ENCODE results near the gene CARM1.
"Not testable (repeated sequence)": the region's sequence is repeated elsewhere in the genome, so short reads cannot be mapped to it uniquely, and the experiment has no call there.

Gene CARM1

GRCh38 chr19:10943412-10943811, 72.1 kb downstream of the CARM1 start:
- not testable (repeated sequence) for H3K4me1 Mint-ChIP-seq; H3K27ac Mint-ChIP-seq; H3K27me3 Mint-ChIP-seq; ATAC-seq; H3K9me3 Mint-ChIP-seq; H3K36me3 Mint-ChIP-seq (ENCODE audit: low read depth); DNase-seq; H3K4me3 Mint-ChIP-seq

- Mint-ChIP-seq H3K27me3 (no peaks in the 10 kb centered on the region), H3K4me3 (no peak overlapping the region), H3K27ac (no peak overlapping the region), H3K36me3 (ENCODE audit: low read depth) (no peaks in the 10 kb centered on the region), H3K9me3 (no peaks in the 10 kb centered on the region), H3K4me1 (peaks cover 6% of the 10 kb centered on the region)
- no peak for ATAC-seq
- no peak for DNase-seq
Observed at GRCh38 chr19:10945264-10945663, 73.9 kb downstream of the CARM1 start.

DNA sequence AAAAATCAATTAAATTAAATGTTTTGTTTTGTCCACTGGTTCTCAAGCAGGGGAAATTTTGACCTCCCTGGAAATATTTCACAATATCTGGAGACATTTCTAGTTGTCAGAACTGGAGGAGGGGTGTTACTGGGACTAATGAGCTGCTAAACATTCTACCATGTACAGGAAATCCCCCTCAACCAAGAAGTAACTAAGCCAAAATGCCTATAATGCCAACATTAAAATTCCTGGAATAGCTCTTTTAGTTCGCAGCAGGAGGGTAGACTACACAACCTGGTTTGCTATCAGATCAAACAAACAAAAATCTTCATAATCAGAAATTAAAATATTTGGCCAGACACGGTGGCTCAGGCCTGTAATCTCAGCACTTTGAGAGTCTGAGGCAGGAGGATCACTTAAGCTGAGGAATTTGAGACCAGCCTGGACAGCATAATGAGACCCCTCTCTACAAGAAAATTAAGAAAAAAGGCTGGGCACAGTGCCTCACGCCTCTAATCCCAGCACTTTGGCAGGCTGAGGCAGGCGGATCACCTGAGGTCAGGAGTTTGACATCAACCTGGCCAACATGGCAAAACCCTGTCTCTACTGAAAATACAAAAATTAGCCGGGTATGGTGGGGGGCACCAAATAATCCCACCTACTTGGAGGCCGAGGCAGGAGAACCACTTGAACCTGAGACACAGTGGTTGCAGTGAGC, 75.8 kb downstream of the CARM1 start:
- no peaks in the 10 kb centered on the region for H3K9me3 Mint-ChIP-seq
- peaks cover 5% of the 10 kb centered on the region for H3K4me1 Mint-ChIP-seq
- DNase-seq (no peak), ATAC-seq (no peak)
- no peaks in the 10 kb centered on the region for H3K36me3 Mint-ChIP-seq (ENCODE audit: low read depth)
- no peak overlapping the region for H3K4me3 Mint-ChIP-seq
- H3K27ac Mint-ChIP-seq = no peak overlapping the region
- H3K27me3 Mint-ChIP-seq = no peaks in the 10 kb centered on the region

DNA sequence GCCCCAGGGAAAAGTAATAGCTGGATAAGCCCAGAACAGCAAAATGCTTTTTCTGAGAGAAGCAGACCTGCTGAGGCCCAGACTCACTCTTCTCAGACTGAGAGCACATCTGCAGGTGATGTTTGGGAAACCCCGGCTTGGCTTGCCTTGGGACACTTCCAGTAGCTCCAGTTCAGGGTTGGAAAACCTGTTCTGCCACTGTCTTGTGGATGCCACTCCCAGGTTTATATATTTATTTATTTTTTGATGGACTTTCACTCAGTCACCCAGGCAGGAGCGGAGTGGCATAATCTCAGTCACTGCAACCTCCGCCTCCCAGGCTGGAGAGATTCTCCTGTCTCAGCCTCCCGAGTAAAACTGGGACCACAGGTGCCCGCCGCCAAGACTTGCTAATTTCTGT, 81.5 kb downstream of the CARM1 start:
- peaks cover 5% of the 10 kb centered on the region for H3K4me1 Mint-ChIP-seq
- H3K27me3 Mint-ChIP-seq = no peaks in the 10 kb centered on the region
- no peak overlapping the region for H3K4me3 Mint-ChIP-seq
- no peaks in the 10 kb centered on the region for H3K36me3 Mint-ChIP-seq (ENCODE audit: low read depth)
- DNase-seq (no peak), ATAC-seq (no peak)
- no peaks in the 10 kb centered on the region for H3K9me3 Mint-ChIP-seq
- no peak overlapping the region for H3K27ac Mint-ChIP-seq

DNA sequence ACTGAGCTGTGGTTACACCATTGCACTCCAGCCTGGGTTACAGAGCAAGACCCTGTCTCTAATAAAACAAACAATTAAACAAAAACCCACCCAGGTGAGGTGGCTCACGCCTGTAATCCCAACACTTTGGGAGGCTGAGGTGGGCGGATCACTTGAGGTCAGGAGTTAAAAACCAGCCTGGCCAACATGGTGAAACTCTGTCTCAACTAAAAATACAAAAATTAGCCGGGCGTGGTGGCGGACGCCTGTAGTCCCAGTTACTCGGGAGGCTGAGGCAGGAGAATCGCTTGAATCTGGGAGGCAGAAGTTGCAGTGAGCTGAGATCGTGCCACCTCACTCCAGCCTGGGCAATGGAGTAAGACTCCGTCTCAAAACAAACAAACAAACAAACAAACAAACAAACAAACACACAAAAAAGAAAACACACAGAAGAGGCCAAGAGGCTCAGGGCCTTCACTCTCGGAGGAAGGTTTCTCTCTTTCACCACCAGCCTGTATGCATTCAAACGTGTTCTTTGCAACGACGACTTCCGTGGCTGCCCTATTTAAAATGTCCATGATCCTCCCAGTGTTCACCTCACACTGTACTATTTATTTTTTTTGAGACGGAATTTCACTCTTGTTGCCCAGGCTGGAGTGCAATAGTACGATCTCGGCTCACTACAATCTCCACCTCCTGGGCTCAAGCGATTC, 88.1 kb downstream of the CARM1 start:
- not testable (repeated sequence) for H3K9me3 Mint-ChIP-seq, ATAC-seq, H3K27me3 Mint-ChIP-seq, DNase-seq
- Mint-ChIP-seq H3K4me1 (peaks cover 41% of the 10 kb centered on the region), H3K36me3 (ENCODE audit: low read depth) (peaks cover 14% of the 10 kb centered on the region), H3K27ac (peak overlapping the region; percentile 93), H3K4me3 (peak overlapping the region; percentile 84)

DNA sequence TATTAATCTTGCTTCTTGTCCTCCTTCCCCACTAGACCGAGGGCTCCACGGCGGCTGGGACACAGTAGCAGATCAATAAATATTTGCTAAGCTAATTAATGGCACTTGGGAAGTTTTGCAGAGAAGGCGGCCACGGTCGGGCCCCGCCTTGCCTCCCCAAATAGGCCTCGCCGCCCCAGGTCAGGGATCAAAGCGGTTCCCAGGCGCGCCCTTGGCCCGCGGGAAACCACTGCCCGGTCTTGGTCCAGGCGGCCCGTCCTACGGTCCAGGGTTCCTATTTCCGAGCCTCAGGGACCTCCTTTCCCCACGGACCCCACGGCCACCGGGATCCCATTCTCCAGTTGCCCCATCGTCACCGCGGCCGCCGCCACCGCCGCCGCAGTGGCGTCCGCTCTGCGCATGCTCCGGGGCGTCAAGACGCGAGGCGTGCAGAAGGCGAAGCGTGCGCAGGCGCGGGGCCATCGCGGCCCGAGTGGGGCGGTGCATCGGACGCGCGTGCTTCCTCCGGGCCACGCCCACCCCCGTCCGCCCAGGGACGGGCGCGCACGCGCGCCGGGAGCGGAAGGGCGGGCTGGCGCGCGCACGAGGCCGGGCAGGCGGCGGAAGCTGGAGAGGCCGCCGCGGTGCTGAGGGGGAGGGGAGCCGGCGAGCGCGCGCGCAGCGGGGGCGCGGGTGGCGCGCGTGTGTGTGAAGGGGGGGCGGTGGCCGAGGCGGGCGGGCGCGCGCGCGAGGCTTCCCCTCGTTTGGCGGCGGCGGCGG, 89.1 kb downstream of the CARM1 start, which contains the start of gene SMARCA4:
TSS of gene SMARCA4 (plus strand) at position 717 of the 759 bp plus-strand sequence. CDS start 23,122 bp downstream, outside the sequence.
- Mint-ChIP-seq H3K4me3 (peak within 1 kb of the TSS; percentile 94), H3K4me1 (peaks cover 46% of the 10 kb centered on the region), H3K27ac (peak within 1 kb of the TSS; percentile 93), H3K27me3 (no peaks in the 10 kb centered on the region), H3K9me3 (no peaks in the 10 kb centered on the region), H3K36me3 (ENCODE audit: low read depth) (peaks cover 14% of the 10 kb centered on the region)
- peak; percentile 61 for ATAC-seq
- peak; percentile 99 for DNase-seq

DNA sequence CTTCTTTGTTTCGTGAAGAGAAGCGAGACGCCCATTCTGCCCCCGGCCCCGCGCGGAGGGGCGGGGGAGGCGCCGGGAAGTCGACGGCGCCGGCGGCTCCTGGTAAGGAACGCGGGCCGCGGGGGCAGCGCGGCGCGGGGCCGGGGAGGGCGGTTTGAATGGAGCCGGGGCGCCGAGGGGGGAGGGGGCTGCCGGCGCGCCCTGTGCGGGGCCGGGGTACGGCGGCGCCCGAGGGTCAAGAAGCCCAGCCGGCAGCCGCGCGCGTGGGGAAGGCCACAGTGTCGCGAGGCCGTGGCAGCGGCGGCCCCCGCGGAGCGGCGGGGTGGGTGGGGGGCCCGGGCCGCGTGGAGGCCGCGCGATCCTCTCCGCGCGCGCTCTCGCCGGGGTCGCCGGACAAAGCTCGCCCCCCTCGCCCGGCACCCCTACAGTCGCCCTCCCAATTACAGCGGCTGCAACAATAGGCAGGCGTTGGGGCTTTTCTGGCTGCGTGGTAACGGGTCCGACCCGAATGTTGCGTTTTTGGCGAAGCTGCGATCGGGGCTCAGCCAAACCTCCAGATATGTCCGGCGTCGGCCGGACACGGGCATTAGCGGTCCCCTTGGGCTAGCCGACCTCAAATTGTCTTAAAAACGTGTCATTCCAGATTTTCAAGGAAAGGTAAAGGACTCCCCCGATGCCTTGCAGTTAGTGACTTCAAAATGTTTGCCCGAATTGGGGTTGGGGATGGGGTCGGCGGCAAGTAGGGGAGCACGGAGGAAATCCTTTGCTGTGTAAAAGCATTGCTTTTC, 89.9 kb downstream of the CARM1 start:
- peak overlapping the region; percentile 94 for H3K4me3 Mint-ChIP-seq
- H3K27ac Mint-ChIP-seq = peak overlapping the region; percentile 89
- no peaks in the 10 kb centered on the region for H3K9me3 Mint-ChIP-seq
- H3K27me3 Mint-ChIP-seq = no peaks in the 10 kb centered on the region
- H3K4me1 Mint-ChIP-seq = peaks cover 48% of the 10 kb centered on the region
- peak; percentile 13 for ATAC-seq
- DNase-seq = no peak
- H3K36me3 Mint-ChIP-seq (ENCODE audit: low read depth) = peaks cover 14% of the 10 kb centered on the region

- H3K4me3 Mint-ChIP-seq = peak overlapping the region; percentile 94
- H3K27ac Mint-ChIP-seq = peak overlapping the region; percentile 72
- peaks cover 54% of the 10 kb centered on the region for H3K4me1 Mint-ChIP-seq
- H3K27me3 Mint-ChIP-seq = no peaks in the 10 kb centered on the region
- no peak for DNase-seq
- ATAC-seq = no peak
- peaks cover 14% of the 10 kb centered on the region for H3K36me3 Mint-ChIP-seq (ENCODE audit: low read depth)
- H3K9me3 Mint-ChIP-seq = no peaks in the 10 kb centered on the region
Observed at GRCh38 chr19:10962863-10963262, 91.5 kb downstream of the CARM1 start.

- peaks cover 14% of the 10 kb centered on the region for H3K36me3 Mint-ChIP-seq (ENCODE audit: low read depth)
- peak overlapping the region; percentile 94 for H3K4me3 Mint-ChIP-seq
- DNase-seq (no peak), ATAC-seq (no peak)
- no peaks in the 10 kb centered on the region for H3K27me3 Mint-ChIP-seq
- H3K9me3 Mint-ChIP-seq = no peaks in the 10 kb centered on the region
- peaks cover 63% of the 10 kb centered on the region for H3K4me1 Mint-ChIP-seq
- peak overlapping the region; percentile 75 for H3K27ac Mint-ChIP-seq
Observed at GRCh38 chr19:10963865-10964264, 92.5 kb downstream of the CARM1 start.

GRCh38 chr19:10964903-10965302, 93.5 kb downstream of the CARM1 start:
- Mint-ChIP-seq H3K36me3 (ENCODE audit: low read depth) (peaks cover 14% of the 10 kb centered on the region), H3K27ac (no peak overlapping the region), H3K9me3 (no peaks in the 10 kb centered on the region), H3K4me1 (peaks cover 64% of the 10 kb centered on the region), H3K4me3 (no peak overlapping the region), H3K27me3 (no peaks in the 10 kb centered on the region)
- no peak for DNase-seq
- no peak for ATAC-seq

DNA sequence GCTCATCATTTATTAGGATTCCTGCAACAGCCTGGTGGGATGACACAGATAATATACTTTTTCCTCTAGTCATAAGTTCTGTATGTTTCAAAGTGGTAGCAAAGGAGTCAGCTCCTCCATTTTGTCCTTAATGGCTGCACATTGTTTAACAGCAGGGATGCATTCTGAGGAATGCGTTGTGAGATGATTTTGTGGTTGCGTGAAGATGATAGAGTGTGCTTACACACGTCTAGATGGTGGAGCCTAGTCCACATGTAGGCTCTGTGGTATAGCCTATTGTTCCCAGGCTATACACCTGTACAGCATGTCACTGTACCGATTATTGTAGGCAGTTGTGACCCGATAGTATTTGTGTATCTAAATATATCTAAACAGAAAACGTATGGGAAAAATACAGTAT, 94.0 kb downstream of the CARM1 start:
- no peaks in the 10 kb centered on the region for H3K9me3 Mint-ChIP-seq
- H3K27ac Mint-ChIP-seq = no peak overlapping the region
- no peak overlapping the region for H3K4me3 Mint-ChIP-seq
- no peaks in the 10 kb centered on the region for H3K27me3 Mint-ChIP-seq
- DNase-seq (no peak), ATAC-seq (no peak)
- H3K36me3 Mint-ChIP-seq (ENCODE audit: low read depth) = peaks cover 14% of the 10 kb centered on the region
- peaks cover 65% of the 10 kb centered on the region for H3K4me1 Mint-ChIP-seq

DNA sequence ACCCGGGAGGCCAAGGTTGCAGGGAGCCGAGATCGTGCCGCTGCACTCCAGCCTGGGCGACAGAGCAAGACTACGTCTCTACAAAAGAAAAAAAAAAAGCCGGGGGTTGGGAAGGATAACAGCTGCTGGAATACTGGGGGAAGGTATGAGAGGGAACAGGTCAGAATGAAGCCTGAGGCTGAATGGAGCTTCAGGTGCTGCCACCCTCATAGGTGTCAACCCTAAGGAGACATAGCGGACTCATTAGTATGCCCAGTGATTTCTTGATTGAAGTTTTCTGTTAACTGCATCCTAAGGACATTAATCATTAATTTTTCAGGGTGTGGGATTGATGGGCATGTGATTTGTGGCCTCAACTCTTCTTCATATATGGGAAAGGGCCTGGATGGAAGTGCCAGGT, 95.5 kb downstream of the CARM1 start:
- H3K4me1 Mint-ChIP-seq = peaks cover 61% of the 10 kb centered on the region
- no peaks in the 10 kb centered on the region for H3K27me3 Mint-ChIP-seq
- no peak overlapping the region for H3K27ac Mint-ChIP-seq
- H3K4me3 Mint-ChIP-seq = no peak overlapping the region
- H3K9me3 Mint-ChIP-seq = no peaks in the 10 kb centered on the region
- ATAC-seq = no peak
- H3K36me3 Mint-ChIP-seq (ENCODE audit: low read depth) = peaks cover 10% of the 10 kb centered on the region
- DNase-seq = no peak

- no peak for DNase-seq
- Mint-ChIP-seq H3K4me1 (peaks cover 51% of the 10 kb centered on the region), H3K9me3 (no peaks in the 10 kb centered on the region), H3K27me3 (no peaks in the 10 kb centered on the region), H3K27ac (no peak overlapping the region), H3K4me3 (no peak overlapping the region), H3K36me3 (ENCODE audit: low read depth) (peaks cover 9% of the 10 kb centered on the region)
- ATAC-seq = no peak
Observed at GRCh38 chr19:10968527-10969135, 97.3 kb downstream of the CARM1 start.

All from activated naive CD8-positive, alpha-beta T cell treated with anti-CD3 and anti-CD28 coated beads, Interleukin-2, amount 50 U/mL, for 24 hours (primary cell).